Measurements from ENCODE around the gene TIPIN.
"Not testable (repeated sequence)": the region's sequence is repeated elsewhere in the genome, so short reads cannot be mapped to it uniquely, and the experiment has no call there.

The TIPIN gene

DNA sequence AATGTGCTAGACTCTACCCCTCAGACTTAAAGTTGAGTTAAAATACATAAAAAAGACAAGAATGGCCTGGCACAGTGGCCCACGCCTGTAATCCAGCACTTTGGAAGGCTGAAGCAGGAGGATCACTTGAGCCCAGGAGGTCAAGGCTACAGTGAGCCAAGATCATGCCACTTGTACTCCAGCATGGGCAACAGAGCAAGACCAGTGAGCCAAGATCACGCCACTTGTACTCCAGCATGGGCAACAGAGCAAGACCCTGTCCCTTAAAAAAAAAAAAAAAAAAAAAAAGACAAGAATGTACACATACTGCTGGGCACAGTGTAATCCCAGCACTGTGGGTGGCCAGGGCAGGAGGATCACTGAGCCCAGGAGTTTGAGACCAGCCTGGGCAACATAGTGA, 45.7 kb downstream of the TIPIN start:
- no peaks in the 10 kb centered on the region for H3K4me1 ChIP-seq (ENCODE audit: control insufficient read depth, insufficient read depth, low read length)
- H3K36me3 ChIP-seq (ENCODE audit: control insufficient read depth, insufficient read depth, low read length): peaks cover 27% of the 10 kb centered on the region

DNA sequence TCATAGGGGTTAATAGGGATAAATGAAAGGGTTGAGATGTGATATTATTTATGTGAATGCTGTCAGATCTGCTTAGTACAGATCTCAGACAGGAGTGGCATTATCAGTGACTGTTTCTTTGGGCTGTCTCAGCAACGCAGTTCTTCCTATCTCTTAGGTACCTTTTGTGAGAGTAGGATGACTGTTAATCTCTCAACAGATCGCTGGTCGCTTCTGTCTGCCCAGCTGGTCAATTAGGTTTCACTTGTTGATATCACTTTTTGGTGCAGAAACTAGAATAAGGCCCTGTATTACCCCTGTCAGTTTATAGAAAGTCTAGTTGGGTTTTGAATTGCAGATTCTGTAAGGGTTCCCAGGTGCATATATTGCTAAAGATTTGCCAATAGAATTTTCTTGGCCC, 46.7 kb downstream of the TIPIN start:
- no peak overlapping the region for H3K9ac ChIP-seq (ENCODE audit: low read length)
- H3K27ac ChIP-seq (ENCODE audit: low read depth, low read length): no peak overlapping the region
- no peaks in the 10 kb centered on the region for H3K27me3 ChIP-seq (ENCODE audit: control insufficient read depth, insufficient read depth, low read length)
- H3K4me1 ChIP-seq (ENCODE audit: control insufficient read depth, insufficient read depth, low read length): no peaks in the 10 kb centered on the region
- H3K36me3 ChIP-seq (ENCODE audit: control insufficient read depth, insufficient read depth, low read length): peaks cover 24% of the 10 kb centered on the region
- no peak overlapping the region for H3K4me3 ChIP-seq (ENCODE audit: low read length)

More for the DNA sequence above, 45.7 kb downstream of the TIPIN start:
- no peak overlapping the region for H3K4me3 ChIP-seq (ENCODE audit: low read length)
- no peak overlapping the region for H3K27ac ChIP-seq (ENCODE audit: low read depth, low read length)
- H3K27me3 ChIP-seq (ENCODE audit: control insufficient read depth, insufficient read depth, low read length): no peaks in the 10 kb centered on the region
- H3K9ac ChIP-seq (ENCODE audit: low read length): no peak overlapping the region

DNA sequence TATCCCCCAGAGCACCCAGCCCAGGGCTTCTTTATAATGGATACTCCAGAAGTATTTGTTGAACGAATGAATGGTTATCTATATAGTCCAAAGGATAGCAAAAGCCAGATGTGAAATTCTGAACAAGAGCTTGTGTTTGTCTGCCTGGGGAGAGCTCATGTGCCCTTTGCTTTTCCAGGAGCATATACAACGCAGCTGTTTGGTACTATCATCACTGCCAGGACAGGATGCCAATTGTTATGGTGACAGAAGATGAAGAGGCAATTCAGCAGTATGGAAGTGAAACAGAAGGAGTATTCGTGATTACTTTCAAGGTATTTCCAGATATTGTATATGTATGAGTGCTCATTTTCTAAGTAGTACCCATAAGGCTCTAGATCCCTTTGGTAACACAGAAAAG, 48.0 kb downstream of the TIPIN start:
- H3K4me3 ChIP-seq (ENCODE audit: low read length): no peak overlapping the region
- no peak overlapping the region for H3K27ac ChIP-seq (ENCODE audit: low read depth, low read length)
- no peaks in the 10 kb centered on the region for H3K27me3 ChIP-seq (ENCODE audit: control insufficient read depth, insufficient read depth, low read length)
- H3K36me3 ChIP-seq (ENCODE audit: control insufficient read depth, insufficient read depth, low read length): peaks cover 18% of the 10 kb centered on the region
- H3K9ac ChIP-seq (ENCODE audit: low read length): no peak overlapping the region
- H3K4me1 ChIP-seq (ENCODE audit: control insufficient read depth, insufficient read depth, low read length): no peaks in the 10 kb centered on the region

DNA sequence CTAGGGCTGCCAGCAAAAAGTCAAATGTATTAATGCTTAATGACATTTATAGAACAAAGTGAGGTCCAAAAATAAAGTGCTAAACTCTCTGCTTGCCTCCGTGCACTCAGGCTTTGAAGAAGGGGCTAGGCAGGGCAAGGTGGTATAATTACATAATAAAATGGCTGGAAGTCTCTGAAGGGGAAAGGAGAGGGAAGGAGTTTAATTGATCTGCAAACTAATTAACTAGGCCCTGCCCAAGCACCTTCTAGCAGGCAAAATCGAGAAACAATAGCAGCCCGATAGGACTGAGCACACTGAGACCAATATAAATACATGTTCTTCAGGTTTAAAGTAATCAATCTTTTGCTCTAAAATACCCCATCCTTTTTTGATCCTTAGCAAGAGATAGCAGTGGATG, 50.1 kb downstream of the TIPIN start:
- H3K36me3 ChIP-seq (ENCODE audit: control insufficient read depth, insufficient read depth, low read length): peaks cover 10% of the 10 kb centered on the region

DNA sequence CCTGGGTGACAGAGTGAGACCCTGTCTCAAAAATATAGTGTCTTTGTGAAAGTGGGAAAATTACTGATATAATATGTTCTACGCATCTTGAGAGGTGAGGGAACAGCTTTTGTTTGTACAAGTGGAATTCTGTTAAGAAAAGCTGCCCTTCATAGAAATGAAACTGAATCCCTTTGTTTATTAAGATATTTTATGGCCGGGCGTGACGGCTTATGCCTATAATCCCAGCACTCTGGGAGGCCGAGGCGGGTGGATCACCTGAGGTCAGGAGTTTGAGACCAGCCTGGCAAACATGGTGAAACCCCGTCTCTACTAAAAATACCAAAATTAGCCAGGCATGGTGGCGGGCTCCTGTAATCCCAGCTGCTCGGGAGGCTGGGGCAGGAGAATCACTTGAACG, 52.1 kb downstream of the TIPIN start:
- H3K27ac ChIP-seq (ENCODE audit: low read depth, low read length); H3K4me1 ChIP-seq (ENCODE audit: control insufficient read depth, insufficient read depth, low read length); H3K4me3 ChIP-seq (ENCODE audit: low read length); H3K27me3 ChIP-seq (ENCODE audit: control insufficient read depth, insufficient read depth, low read length); H3K36me3 ChIP-seq (ENCODE audit: control insufficient read depth, insufficient read depth, low read length); H3K9ac ChIP-seq (ENCODE audit: low read length): not testable (repeated sequence)

More for the DNA sequence above, 50.1 kb downstream of the TIPIN start:
- Histone ChIP-seq H3K27me3 (ENCODE audit: control insufficient read depth, insufficient read depth, low read length) (no peaks in the 10 kb centered on the region), H3K9ac (ENCODE audit: low read length) (no peak overlapping the region), H3K4me1 (ENCODE audit: control insufficient read depth, insufficient read depth, low read length) (no peaks in the 10 kb centered on the region), H3K4me3 (ENCODE audit: low read length) (no peak overlapping the region), H3K27ac (ENCODE audit: low read depth, low read length) (no peak overlapping the region)

DNA sequence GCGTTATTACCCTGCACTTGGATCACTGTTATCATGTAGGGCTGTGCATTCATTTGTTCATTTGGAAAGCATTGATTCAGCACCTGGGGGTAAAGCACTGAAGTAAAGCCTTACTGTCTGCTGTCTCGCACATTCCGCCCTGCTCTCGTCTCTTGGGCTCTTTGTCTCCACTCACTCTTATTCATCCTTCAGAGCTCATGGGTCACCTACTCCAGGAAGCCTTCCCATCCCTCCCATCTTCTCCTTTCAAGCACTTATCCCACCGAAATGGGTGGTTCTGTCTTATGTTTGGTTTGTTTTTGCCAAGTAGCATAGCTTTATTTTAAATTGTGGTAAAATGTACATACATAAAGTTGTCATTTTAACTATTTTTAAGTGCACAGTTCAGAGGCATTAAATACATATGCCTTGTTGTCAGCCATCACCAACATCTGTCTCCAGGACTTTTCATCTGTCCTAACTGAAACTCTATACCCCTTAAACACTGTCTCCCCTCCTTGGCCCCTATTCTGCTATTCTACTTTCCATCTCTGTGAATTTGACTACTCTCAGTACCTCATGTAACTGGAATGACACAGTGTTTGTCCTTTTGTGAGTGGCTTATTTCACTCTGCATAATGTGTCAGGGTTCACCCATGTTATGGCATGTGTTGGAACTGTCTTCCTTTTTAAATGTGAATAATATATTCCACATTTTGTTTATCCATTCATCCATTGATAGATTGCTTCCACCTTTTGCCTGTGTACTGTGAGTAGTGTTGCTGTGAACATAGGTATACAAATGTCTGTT, 53.8 kb downstream of the TIPIN start:
- no peak overlapping the region for H3K4me3 ChIP-seq (ENCODE audit: low read length)
- H3K4me1 ChIP-seq (ENCODE audit: control insufficient read depth, insufficient read depth, low read length): no peaks in the 10 kb centered on the region
- no peak overlapping the region for H3K27ac ChIP-seq (ENCODE audit: low read depth, low read length)
- H3K27me3 ChIP-seq (ENCODE audit: control insufficient read depth, insufficient read depth, low read length): no peaks in the 10 kb centered on the region
- peaks cover 2% of the 10 kb centered on the region for H3K36me3 ChIP-seq (ENCODE audit: control insufficient read depth, insufficient read depth, low read length)
- H3K9ac ChIP-seq (ENCODE audit: low read length): no peak overlapping the region

DNA sequence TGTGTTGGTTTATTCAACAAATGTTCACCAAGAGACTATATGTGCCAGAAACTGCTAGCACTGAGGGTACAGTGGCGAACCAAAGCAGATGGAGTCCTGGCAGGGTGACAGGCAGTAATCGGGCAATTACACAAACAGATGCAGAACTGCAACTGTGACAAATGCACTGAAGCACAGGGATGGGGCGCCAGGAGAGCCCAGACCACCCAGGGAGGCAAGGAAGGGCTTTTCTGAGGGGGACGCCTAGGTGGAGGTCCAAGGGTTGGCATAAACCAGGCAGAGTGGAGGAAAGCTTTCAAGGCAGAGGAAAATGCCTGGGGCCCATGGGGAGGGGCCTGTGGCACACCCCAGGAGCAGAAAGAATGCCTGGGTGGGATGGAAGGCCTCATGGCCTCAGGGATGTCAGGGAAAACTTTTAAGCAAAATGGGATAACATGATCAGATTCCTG, 57.7 kb downstream of the TIPIN start:
- no peak overlapping the region for H3K9ac ChIP-seq (ENCODE audit: low read length)
- peaks cover 10% of the 10 kb centered on the region for H3K4me1 ChIP-seq (ENCODE audit: control insufficient read depth, insufficient read depth, low read length)
- no peak overlapping the region for H3K27ac ChIP-seq (ENCODE audit: low read depth, low read length)
- H3K36me3 ChIP-seq (ENCODE audit: control insufficient read depth, insufficient read depth, low read length): no peaks in the 10 kb centered on the region
- H3K27me3 ChIP-seq (ENCODE audit: control insufficient read depth, insufficient read depth, low read length): no peaks in the 10 kb centered on the region
- H3K4me3 ChIP-seq (ENCODE audit: low read length): no peak overlapping the region

DNA sequence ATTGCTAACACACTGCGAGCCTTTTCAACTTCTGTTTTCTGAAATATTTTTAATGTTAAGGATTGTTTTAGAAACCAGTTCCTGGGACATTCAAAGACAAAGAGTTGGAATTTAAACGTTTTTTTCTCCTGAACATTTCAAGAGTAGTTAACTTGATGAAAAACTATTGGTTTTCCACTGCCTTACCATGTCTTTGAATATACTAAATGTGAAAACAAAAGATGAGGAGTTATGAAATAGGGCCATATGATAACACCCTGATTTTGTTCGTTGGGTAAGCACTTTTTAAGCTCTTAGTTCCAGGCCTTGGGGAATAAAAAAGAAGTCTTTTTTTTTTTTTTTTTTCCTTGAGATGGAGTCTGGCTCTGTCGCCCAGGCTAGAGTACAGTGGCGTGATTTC, 60.3 kb downstream of the TIPIN start:
- no peak overlapping the region for H3K4me3 ChIP-seq (ENCODE audit: low read length)
- H3K27ac ChIP-seq (ENCODE audit: low read depth, low read length): no peak overlapping the region
- H3K36me3 ChIP-seq (ENCODE audit: control insufficient read depth, insufficient read depth, low read length): no peaks in the 10 kb centered on the region
- H3K27me3 ChIP-seq (ENCODE audit: control insufficient read depth, insufficient read depth, low read length): no peaks in the 10 kb centered on the region
- no peak overlapping the region for H3K9ac ChIP-seq (ENCODE audit: low read length)
- H3K4me1 ChIP-seq (ENCODE audit: control insufficient read depth, insufficient read depth, low read length): peaks cover 15% of the 10 kb centered on the region

DNA sequence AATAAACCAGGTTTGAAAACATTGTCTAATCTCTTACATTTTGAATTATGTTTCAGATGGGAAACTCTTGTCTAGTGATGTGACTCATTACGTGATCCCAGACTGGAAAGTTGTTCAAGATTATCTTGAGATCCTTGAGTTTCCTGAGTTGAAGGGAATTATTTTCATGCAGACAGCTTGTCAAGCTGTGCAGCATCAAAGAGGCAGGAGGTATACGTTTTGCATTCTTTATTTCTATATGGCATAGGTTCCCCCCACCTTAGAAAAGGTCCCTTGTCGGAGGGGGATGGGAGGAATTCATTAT, 61.6 kb downstream of the TIPIN start:
- peaks cover 15% of the 10 kb centered on the region for H3K4me1 ChIP-seq (ENCODE audit: control insufficient read depth, insufficient read depth, low read length)
- H3K36me3 ChIP-seq (ENCODE audit: control insufficient read depth, insufficient read depth, low read length): no peaks in the 10 kb centered on the region
- no peak overlapping the region for H3K9ac ChIP-seq (ENCODE audit: low read length)
- no peak overlapping the region for H3K4me3 ChIP-seq (ENCODE audit: low read length)
- H3K27ac ChIP-seq (ENCODE audit: low read depth, low read length): peak overlapping the region; percentile 90
- no peaks in the 10 kb centered on the region for H3K27me3 ChIP-seq (ENCODE audit: control insufficient read depth, insufficient read depth, low read length)

DNA sequence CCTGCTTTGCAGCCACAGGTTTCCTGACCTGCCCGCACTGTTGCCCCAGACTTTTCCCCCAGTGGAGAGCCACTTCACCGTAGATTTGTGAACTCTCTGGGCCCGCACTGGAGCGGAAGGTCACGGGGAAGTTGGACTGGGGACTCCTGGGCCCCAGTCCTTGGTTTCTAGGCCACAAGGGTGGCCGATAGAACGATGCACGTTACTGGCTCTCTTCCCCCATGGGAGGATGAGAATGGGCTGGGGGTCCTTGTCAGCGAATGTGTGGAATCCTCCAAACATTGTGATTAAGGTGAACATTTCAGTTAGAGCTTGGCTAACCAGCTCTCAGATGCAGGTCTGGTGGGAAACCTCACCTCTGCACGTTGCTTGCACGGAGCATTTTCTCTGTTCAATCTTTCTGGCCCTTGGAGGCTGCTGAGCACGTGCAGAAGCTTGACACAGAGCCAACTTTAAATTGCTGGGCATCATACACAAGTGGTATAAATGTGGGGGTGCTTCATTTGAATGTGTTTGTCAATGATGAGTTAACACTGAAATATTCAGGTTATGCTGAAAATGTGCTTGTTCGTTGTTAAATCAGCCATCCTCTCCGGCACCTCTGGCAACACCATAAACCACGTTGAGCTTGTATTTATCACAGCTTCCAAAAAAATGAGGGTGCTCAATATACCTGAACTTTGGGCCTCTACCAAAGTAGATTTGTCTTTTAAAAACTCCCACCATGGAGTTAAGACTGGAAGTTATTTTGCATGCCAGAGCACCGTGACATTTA, 62.1 kb downstream of the TIPIN start:
- peaks cover 15% of the 10 kb centered on the region for H3K4me1 ChIP-seq (ENCODE audit: control insufficient read depth, insufficient read depth, low read length)
- peak overlapping the region; percentile 90 for H3K27ac ChIP-seq (ENCODE audit: low read depth, low read length)
- peak overlapping the region; percentile 74 for H3K4me3 ChIP-seq (ENCODE audit: low read length)
- peak overlapping the region; percentile 77 for H3K9ac ChIP-seq (ENCODE audit: low read length)
- no peaks in the 10 kb centered on the region for H3K36me3 ChIP-seq (ENCODE audit: control insufficient read depth, insufficient read depth, low read length)
- H3K27me3 ChIP-seq (ENCODE audit: control insufficient read depth, insufficient read depth, low read length): no peaks in the 10 kb centered on the region

DNA sequence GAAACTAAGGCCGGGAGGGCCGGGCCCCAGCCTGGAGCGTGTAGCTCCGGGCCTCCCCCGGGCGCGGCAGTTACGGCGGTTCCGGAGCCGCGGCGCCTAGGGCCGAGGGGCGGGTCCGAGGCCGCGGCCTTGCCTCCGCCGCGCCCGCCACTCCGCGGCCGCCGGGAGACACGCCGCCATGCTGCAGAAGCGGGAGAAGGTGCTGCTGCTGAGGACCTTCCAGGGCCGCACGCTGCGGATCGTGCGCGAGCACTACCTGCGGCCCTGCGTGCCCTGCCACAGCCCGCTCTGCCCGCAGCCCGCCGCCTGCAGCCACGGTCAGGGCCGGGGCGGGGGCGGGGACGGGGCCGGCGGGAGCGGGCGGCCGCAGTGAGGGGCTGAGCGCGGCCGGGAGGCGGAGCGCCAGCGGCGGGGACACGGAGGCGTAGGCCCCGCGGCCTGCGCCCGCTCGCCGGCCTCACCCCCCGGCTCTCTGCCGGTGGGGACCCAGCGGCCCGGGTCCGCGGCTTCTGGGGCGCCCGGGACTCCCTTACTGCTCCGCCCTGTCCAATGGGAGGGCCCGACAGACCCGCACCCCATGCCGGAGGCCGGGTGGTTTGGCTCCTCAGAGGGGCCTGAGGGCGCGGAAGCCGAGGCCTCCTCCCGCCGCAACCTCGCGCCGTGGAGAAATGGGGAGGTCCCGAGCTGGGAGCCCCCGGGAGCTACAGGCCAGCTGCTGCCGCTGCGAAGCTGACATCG, 62.9 kb downstream of the TIPIN start, which contains the start of gene DIS3L:
TSS of gene DIS3L (plus strand) at position 150 of the 738 bp plus-strand sequence. CDS start at position 179, 29 bp downstream.
- Histone ChIP-seq H3K4me1 (ENCODE audit: control insufficient read depth, insufficient read depth, low read length) (peaks cover 15% of the 10 kb centered on the region), H3K27me3 (ENCODE audit: control insufficient read depth, insufficient read depth, low read length) (no peaks in the 10 kb centered on the region), H3K36me3 (ENCODE audit: control insufficient read depth, insufficient read depth, low read length) (no peaks in the 10 kb centered on the region), H3K9ac (ENCODE audit: low read length) (peak within 1 kb of the TSS; percentile 80), H3K27ac (ENCODE audit: low read depth, low read length) (peak within 1 kb of the TSS; percentile 90), H3K4me3 (ENCODE audit: low read length) (peak within 1 kb of the TSS; percentile 74)

All from rectal smooth muscle tissue (tissue), 1 donor.